Parathyroid adenoma (tissue), 2 donors: ENCODE measurements around the gene EID3.

ENCODE experiments used
- H2AFZ ChIP-seq: fragments of 300-600 bp; sonication (generic); one replicate; pipeline ENCODE4 v1.7.0; 2017; ENCODE audit warnings: antibody characterized with exemption, mild to moderate bottlenecking
- H3K27ac ChIP-seq: fragments of 300-600 bp; sonication (generic); one replicate; pipeline ENCODE4 v1.7.0; 2017
- H3K27me3 ChIP-seq: fragments of 300-600 bp; sonication (generic); one replicate; pipeline ENCODE4 v1.7.0; 2017; ENCODE audit warnings: low read length; ENCODE audit not compliant: control insufficient read depth, insufficient read depth
- H3K36me3 ChIP-seq: fragments of 300-600 bp; sonication (generic); one replicate; pipeline ENCODE4 v1.7.0; 2017; ENCODE audit warnings: low read length; ENCODE audit not compliant: control insufficient read depth, insufficient read depth
- H3K4me1 ChIP-seq: fragments of 300-600 bp; sonication (generic); one replicate; pipeline ENCODE4 v1.7.0; 2017; ENCODE audit warnings: control low read depth
- H3K4me2 ChIP-seq: fragments of 300-600 bp; sonication (generic); one replicate; pipeline ENCODE4 v1.7.0; 2017; ENCODE audit warnings: low read length
- H3K4me3 ChIP-seq: fragments of 300-600 bp; sonication (generic); one replicate; pipeline ENCODE4 v1.7.0; 2017; ENCODE audit warnings: low read depth, low read length
- H3K79me2 ChIP-seq: fragments of 300-600 bp; sonication (generic); one replicate; pipeline ENCODE4 v1.7.0; 2017; ENCODE audit warnings: control low read depth
- H3K9ac ChIP-seq: fragments of 300-600 bp; sonication (generic); one replicate; pipeline ENCODE4 v1.7.0; 2017; ENCODE audit warnings: mild to moderate bottlenecking
- H3K9me3 ChIP-seq: fragments of 300-600 bp; sonication (generic); one replicate; pipeline ENCODE4 v1.7.0; 2017; ENCODE audit warnings: low read length; ENCODE audit not compliant: control insufficient read depth
- TF ChIP-seq, protein P1 (sequence below): fragments of 300-600 bp; sonication (generic); IDR thresholded peaks from one replicate; pipeline ENCODE4 v1.7.0; 2017; ENCODE audit warnings: antibody characterized with exemption, mild to moderate bottlenecking
- donor health status: primary hyperparathyroidism.

The EID3 gene

DNA sequence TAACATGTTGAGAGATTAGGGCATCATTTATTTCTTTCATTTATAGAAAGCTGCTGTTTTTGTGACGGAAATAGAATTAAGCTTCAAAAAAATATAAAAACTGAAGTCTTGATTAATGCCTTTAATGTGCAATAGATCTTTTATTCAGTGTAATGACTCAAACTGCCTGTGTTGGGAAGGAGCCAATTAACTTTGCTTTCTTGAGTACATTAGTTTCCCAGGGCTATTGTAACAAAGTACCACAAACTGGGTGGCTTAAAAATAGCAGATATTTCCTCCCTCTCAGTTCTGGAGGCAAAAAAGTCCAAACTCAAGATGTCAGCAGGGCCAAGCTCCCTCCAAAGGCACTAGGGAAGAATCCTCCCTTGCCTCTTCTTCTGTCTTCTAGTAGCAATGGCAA, 36.6 kb downstream of the EID3 start:
- Histone ChIP-seq H3K27me3 (no peaks in the 10 kb centered on the region), H3K27ac (no peak overlapping the region), H3K9me3 (no peaks in the 10 kb centered on the region), H3K4me2 (no peak overlapping the region), H3K4me3 (no peak overlapping the region), H3K36me3 (no peaks in the 10 kb centered on the region), H2AFZ (no peak overlapping the region), H3K4me1 (no peaks in the 10 kb centered on the region), H3K9ac (no peak overlapping the region), H3K79me2 (peaks cover 2% of the 10 kb centered on the region)
- TF ChIP-seq, protein P1, sequence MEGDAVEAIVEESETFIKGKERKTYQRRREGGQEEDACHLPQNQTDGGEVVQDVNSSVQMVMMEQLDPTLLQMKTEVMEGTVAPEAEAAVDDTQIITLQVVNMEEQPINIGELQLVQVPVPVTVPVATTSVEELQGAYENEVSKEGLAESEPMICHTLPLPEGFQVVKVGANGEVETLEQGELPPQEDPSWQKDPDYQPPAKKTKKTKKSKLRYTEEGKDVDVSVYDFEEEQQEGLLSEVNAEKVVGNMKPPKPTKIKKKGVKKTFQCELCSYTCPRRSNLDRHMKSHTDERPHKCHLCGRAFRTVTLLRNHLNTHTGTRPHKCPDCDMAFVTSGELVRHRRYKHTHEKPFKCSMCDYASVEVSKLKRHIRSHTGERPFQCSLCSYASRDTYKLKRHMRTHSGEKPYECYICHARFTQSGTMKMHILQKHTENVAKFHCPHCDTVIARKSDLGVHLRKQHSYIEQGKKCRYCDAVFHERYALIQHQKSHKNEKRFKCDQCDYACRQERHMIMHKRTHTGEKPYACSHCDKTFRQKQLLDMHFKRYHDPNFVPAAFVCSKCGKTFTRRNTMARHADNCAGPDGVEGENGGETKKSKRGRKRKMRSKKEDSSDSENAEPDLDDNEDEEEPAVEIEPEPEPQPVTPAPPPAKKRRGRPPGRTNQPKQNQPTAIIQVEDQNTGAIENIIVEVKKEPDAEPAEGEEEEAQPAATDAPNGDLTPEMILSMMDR, result no peak

DNA sequence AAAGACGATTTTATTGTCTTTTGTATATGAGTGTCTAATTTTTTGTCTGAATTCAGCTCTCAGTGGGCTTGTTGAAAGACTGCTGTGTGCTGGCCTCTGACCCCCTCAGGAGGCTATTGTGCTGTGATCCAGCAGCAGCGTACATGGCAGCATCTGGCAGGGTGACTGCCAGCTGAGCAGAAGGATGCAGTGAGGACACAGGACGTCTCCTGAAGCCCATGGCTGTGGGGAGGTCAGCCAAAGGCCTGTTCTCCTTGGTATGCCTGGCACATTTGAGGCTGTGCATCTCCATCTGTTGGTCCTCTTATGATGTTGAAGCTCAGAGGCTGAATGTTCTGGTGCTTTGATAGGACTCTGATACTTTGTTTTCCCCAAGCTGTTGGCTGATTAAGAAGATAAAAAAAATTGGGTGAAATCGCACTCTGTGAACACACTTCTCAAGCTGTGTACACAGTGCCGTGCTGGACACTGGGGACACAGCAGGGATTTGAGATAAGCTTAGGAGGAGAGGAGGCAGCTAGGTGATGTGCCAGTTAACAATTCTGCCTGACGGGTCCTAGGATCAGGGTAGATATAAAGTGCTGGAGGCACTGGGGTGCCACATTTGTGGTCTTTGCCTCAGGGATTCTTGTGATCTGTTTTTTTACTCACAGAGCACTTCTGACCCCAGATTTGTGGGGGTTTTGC, 37.5 kb downstream of the EID3 start:
- Histone ChIP-seq H2AFZ (no peak overlapping the region), H3K36me3 (no peaks in the 10 kb centered on the region), H3K27me3 (no peaks in the 10 kb centered on the region), H3K9me3 (no peaks in the 10 kb centered on the region), H3K4me1 (no peaks in the 10 kb centered on the region), H3K4me3 (no peak overlapping the region), H3K27ac (no peak overlapping the region), H3K4me2 (no peak overlapping the region), H3K79me2 (peaks cover 2% of the 10 kb centered on the region), H3K9ac (no peak overlapping the region)
- TF ChIP-seq, protein P1, result no peak

DNA sequence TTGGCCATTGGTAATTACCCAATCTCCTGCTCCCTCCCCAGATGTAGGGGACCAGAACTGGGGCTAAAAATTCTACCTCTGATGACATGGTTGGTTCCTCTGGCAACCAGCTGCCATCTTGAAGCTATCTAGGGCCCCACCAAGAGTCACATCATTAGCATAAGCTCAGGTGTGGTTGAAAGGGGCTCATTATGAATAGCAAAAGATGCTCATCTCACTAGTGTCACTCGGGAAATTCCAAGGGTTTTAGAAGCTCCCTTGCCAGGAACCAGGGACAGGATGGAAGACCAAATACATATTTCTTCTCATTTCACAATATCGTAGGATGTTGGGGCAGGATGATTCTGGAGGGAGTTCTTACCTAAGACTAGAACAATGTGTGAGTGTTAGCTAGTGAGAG, 38.6 kb downstream of the EID3 start:
- H3K27me3 ChIP-seq, result no peaks in the 10 kb centered on the region
- no peaks in the 10 kb centered on the region for H3K9me3 ChIP-seq
- TF ChIP-seq, protein P1, result no peak
- no peaks in the 10 kb centered on the region for H3K36me3 ChIP-seq
- no peak overlapping the region for H3K9ac ChIP-seq
- no peak overlapping the region for H3K4me3 ChIP-seq
- no peaks in the 10 kb centered on the region for H3K4me1 ChIP-seq
- no peak overlapping the region for H2AFZ ChIP-seq
- H3K27ac ChIP-seq, result no peak overlapping the region
- no peak overlapping the region for H3K4me2 ChIP-seq
- H3K79me2 ChIP-seq, result peaks cover 2% of the 10 kb centered on the region

DNA sequence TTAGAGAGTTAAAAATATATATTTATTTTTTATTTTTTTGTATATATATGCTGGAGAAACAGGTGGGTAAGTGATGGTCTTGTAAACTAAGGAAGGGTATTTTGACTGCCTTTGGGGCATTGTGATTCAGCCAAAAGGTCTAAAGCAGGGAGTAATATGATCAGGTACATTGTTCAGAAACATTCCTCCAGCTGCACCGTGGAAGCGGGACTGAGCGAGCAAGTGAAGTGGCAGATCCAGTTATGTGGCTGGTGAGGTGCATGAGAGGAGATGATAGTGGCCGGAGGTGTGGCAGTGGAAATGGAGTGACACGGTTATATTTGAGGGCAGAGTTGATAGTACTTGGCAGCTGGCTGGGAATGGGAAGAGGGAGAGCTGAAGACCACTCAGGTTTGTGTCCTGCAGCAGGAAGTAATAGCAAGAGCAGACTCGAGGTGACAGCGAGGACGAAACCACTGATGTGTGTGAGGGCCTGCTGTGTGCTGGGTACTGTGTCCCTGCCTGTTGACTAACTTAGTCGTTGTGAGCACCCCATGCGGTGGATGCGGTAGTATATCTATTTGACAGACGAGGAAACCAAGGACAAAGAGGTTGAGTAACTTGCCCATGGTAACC, 39.2 kb downstream of the EID3 start:
- no peaks in the 10 kb centered on the region for H3K27me3 ChIP-seq
- H3K9ac ChIP-seq, result no peak overlapping the region
- H3K4me2 ChIP-seq, result no peak overlapping the region
- no peak overlapping the region for H3K27ac ChIP-seq
- no peaks in the 10 kb centered on the region for H3K4me1 ChIP-seq
- H3K36me3 ChIP-seq, result no peaks in the 10 kb centered on the region
- H3K4me3 ChIP-seq, result no peak overlapping the region
- peaks cover 2% of the 10 kb centered on the region for H3K79me2 ChIP-seq
- H2AFZ ChIP-seq, result no peak overlapping the region
- TF ChIP-seq, protein P1, result no peak
- H3K9me3 ChIP-seq, result no peaks in the 10 kb centered on the region

DNA sequence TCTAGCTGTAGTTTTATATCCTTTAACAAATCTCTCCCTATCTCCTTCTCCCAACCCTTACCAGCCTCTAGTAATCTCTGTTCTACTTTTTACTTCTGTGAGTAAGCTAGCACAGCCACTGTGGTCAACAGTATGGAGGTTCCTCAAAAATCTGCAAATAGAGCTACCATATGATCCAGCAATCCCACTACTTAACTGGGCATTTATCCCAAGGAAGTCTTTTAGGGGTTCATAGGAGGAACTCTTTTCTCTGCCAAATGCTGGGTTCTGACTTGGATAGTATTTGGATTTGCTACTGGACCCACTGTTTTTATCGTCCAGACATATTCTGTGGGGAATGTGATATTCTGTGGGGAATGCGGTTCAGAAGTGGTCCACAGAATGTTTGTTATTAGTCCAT, 41.1 kb downstream of the EID3 start:
- Histone ChIP-seq H3K36me3 (no peaks in the 10 kb centered on the region), H3K4me2 (no peak overlapping the region), H3K27ac (no peak overlapping the region), H3K4me1 (no peaks in the 10 kb centered on the region), H3K4me3 (no peak overlapping the region), H3K79me2 (no peaks in the 10 kb centered on the region), H3K9ac (no peak overlapping the region), H2AFZ (no peak overlapping the region), H3K27me3 (no peaks in the 10 kb centered on the region), H3K9me3 (no peaks in the 10 kb centered on the region)
- TF ChIP-seq, protein P1, result no peak
